PFSK-1 (cell line): ENCODE measurements around the gene TMPRSS4.

Experiments
- FOXP2 ChIP-seq: optimal IDR thresholded peaks from 2 replicates; pipeline ENCODE3; 2011; ENCODE audit warnings: borderline replicate concordance, control low read depth, inconsistent platforms; ENCODE audit not compliant: insufficient read depth; ENCODE audit errors: extremely low read length, extremely low read depth
- POLR2AphosphoS5 ChIP-seq: IDR thresholded peaks from 2 replicates; pipeline ENCODE4 v1.6.1; 2012; ENCODE audit warnings: low read depth, mild to moderate bottlenecking, control low read depth, low read length, moderate library complexity
- SIN3A ChIP-seq: IDR thresholded peaks from 2 replicates; pipeline ENCODE4 v1.6.1; 2012; ENCODE audit warnings: mild to moderate bottlenecking, low read length, moderate library complexity, borderline replicate concordance; ENCODE audit not compliant: insufficient read depth
- TAF1 ChIP-seq: IDR thresholded peaks from 2 replicates; pipeline ENCODE4 v1.6.1; 2012; ENCODE audit warnings: low read length, control low read depth, borderline replicate concordance; ENCODE audit not compliant: insufficient read depth
- TF ChIP-seq, protein P1 (sequence below), 2 experiments: IDR thresholded peaks; 2 replicates each; pipeline versions ENCODE4 v1.6.1 to v1.8.0; 2011 to 2012; ENCODE audit warnings: low read depth in 2 of 2, low read length in 2 of 2, control low read depth in 1 of 2, inconsistent platforms in 1 of 2, mild to moderate bottlenecking in 1 of 2, moderate library complexity in 1 of 2; ENCODE audit not compliant: insufficient read depth in 1 of 2

Gene TMPRSS4

DNA sequence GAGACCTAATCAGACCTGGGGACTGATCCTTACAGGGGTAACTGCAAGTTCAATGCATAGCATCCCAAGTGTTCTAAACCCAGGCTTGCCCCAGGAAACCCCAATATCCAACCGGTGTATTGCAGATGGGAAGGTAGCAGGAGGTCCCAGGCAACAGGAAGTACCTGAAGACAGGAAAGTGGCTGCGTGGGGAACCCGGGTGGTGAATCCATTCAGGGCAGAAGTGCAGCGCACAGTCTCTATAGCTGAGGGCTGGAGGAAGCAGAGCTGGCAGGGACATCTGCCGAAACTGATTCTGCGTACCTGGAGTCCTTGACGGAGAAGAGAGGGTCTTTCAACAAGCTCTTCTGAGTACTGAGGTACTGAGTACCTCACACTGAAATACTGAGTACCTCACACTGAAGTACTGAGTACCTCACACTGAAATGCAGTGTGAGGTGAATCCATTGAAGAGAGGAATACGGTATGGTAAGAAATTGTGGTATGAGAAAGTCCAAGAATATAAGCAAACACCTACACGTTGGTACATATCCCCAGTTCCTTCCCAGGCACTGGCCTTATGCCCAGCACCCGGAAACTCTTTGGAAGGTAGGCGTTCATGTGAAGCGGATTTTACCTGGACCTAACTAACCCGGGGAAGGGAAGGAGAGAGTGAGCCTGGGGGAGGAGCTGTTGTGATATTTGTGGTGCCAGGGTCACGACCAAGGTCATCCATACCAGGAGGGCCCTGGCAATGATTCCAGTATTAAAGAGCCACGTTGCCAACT lies 55.7 kb downstream of the TMPRSS4 start:
- TF ChIP-seq FOXP2 (no peak), POLR2AphosphoS5 (no peak), SIN3A (no peak), TAF1 (no peak)
- TF ChIP-seq, protein P1, sequence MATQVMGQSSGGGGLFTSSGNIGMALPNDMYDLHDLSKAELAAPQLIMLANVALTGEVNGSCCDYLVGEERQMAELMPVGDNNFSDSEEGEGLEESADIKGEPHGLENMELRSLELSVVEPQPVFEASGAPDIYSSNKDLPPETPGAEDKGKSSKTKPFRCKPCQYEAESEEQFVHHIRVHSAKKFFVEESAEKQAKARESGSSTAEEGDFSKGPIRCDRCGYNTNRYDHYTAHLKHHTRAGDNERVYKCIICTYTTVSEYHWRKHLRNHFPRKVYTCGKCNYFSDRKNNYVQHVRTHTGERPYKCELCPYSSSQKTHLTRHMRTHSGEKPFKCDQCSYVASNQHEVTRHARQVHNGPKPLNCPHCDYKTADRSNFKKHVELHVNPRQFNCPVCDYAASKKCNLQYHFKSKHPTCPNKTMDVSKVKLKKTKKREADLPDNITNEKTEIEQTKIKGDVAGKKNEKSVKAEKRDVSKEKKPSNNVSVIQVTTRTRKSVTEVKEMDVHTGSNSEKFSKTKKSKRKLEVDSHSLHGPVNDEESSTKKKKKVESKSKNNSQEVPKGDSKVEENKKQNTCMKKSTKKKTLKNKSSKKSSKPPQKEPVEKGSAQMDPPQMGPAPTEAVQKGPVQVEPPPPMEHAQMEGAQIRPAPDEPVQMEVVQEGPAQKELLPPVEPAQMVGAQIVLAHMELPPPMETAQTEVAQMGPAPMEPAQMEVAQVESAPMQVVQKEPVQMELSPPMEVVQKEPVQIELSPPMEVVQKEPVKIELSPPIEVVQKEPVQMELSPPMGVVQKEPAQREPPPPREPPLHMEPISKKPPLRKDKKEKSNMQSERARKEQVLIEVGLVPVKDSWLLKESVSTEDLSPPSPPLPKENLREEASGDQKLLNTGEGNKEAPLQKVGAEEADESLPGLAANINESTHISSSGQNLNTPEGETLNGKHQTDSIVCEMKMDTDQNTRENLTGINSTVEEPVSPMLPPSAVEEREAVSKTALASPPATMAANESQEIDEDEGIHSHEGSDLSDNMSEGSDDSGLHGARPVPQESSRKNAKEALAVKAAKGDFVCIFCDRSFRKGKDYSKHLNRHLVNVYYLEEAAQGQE (IDR thresholded peaks at IDR 0.05; ENCODE audit: insufficient read depth in 1 of 2, low read depth in 2 of 2, low read length in 2 of 2) = no peak

DNA sequence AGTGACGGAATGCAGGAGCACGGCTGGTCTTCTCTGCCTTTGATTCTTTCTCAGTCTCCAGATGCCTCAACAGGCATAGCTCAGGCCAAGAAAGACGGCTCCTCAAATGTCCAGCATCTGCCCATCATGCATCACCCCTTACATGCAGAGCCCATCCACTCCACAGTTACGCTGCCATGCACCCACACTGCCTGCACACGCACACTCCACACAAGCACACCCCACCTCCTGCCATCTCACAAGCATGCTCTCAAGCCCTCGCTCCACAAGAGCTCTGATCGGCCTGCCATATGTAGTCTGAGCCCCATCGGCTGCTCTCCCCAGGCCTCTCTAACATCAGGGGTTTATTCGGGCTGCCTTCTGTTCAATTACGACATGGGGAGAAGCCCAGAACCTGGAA lies 56.9 kb downstream of the TMPRSS4 start:
- TF ChIP-seq TAF1 (no peak), SIN3A (no peak), FOXP2 (no peak), POLR2AphosphoS5 (no peak)
- TF ChIP-seq, protein P1 (IDR thresholded peaks at IDR 0.05; ENCODE audit: insufficient read depth in 1 of 2, low read depth in 2 of 2, low read length in 2 of 2) = no peak

DNA sequence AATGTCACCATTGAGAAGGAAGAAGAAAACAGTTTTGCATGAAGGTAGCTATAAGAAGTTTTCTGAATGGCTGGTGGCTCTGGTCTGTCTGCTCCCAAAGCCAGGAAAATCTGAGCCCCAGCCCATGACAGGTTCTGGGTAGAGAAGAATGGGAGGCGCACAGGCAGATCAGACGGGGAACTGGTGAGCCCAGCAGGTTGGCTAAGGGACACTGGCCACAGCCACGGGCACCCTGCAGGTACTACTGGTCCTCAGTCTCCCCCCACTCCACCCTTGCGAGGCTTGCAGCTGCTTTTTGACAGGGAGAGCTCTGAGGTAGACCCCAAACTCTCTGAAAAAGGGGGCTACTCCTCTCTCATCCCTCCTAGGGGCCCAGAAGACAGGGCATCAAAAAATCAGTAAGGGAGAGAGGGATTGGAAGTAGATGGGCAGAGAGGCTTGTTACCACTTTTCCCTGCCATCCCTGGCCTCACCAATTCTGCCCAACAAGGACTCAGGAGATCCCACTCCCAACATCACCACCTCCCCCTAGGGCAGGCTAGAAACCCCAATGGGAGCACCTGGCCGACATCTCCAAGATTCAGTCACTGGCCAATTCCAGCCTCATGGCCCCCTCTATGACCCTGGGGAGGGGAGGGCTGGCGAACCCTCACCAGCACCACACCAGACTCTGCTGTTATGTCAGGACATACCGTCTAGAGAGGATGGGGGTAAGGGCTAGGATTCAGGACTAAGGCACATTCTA lies 58.3 kb downstream of the TMPRSS4 start:
- TF ChIP-seq, protein P1 (IDR thresholded peaks at IDR 0.05; ENCODE audit: insufficient read depth in 1 of 2, low read depth in 2 of 2, low read length in 2 of 2) = no peak
- no peak for TF ChIP-seq POLR2AphosphoS5
- TF ChIP-seq TAF1 = no peak
- TF ChIP-seq FOXP2 = no peak
- no peak for TF ChIP-seq SIN3A

DNA sequence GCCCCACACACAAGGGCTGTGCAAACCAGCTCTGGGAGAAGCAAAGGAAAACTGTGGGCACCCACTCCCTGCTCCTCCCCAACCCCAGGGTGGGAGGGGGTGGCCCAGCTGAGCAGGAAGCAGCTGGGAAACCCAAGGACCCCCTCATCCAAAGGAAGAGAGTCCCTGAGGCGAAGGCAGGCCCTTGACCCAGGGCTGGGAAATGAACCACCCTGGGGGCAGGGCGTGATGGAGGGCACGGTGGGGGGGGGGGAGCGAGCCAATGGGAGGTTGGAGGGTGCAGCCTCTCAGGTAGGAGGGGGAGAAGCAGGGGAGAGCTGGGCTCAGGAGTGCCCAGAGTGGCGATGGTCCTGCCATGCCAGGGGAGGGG lies 58.9 kb downstream of the TMPRSS4 start:
- no peak for TF ChIP-seq SIN3A
- TF ChIP-seq, protein P1 (IDR thresholded peaks at IDR 0.05; ENCODE audit: insufficient read depth in 1 of 2, low read depth in 2 of 2, low read length in 2 of 2) = no peak
- no peak for TF ChIP-seq FOXP2
- no peak for TF ChIP-seq TAF1
- TF ChIP-seq POLR2AphosphoS5 = no peak
